ENCODE results near the gene TMEM131.

- no peak for TF ChIP-seq MAFK (IDR thresholded peaks at IDR 0.05; ENCODE audit: low read depth, low read length)
- no peak for TF ChIP-seq CTCF (IDR thresholded peaks at IDR 0.05; ENCODE audit: control extremely low read depth in 1 of 3, insufficient read depth in 1 of 3, low read depth in 1 of 3, low read length in 3 of 3)
- no peak for TF ChIP-seq EP300 (IDR thresholded peaks at IDR 0.05; ENCODE audit: borderline replicate concordance in 1 of 2, low read depth in 2 of 2, low read length in 2 of 2)
- TF ChIP-seq GTF2F1 (IDR thresholded peaks at IDR 0.05; ENCODE audit: borderline replicate concordance, low read depth, low read length): no peak
- TF ChIP-seq SP2 (IDR thresholded peaks at IDR 0.05; ENCODE audit: low read length): no peak
- no peak for TF ChIP-seq SIRT6 (IDR thresholded peaks at IDR 0.05; ENCODE audit: low read length)
- TF ChIP-seq PHF8 (conservative IDR thresholded peaks at IDR 0.05; ENCODE audit: low read depth, low read length): no peak
- TF ChIP-seq EGR1 (IDR thresholded peaks at IDR 0.05; ENCODE audit: borderline replicate concordance, low read depth, low read length): no peak
- TF ChIP-seq TBP (IDR thresholded peaks at IDR 0.05; ENCODE audit: low read depth, low read length): no peak
- TF ChIP-seq, protein P1, sequence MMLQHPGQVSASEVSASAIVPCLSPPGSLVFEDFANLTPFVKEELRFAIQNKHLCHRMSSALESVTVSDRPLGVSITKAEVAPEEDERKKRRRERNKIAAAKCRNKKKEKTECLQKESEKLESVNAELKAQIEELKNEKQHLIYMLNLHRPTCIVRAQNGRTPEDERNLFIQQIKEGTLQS (IDR thresholded peaks at IDR 0.05; ENCODE audit: insufficient read depth, low read depth, low read length): no peak
- TF ChIP-seq TAF1 (IDR thresholded peaks at IDR 0.05; ENCODE audit: low read depth, low read length): no peak
- TF ChIP-seq FOSL1 (IDR thresholded peaks at IDR 0.05; ENCODE audit: insufficient read depth, low read depth, low read length): no peak
These were observed 43.5 kb upstream of the TMEM131 start for GRCh38 chr2:98039085-98039756.

All from H1 (cell line).